CD4-positive, alpha-beta T cell treated with Interleukin-4 for 4 hours (primary cell): ENCODE data around the gene E2F2.
A peak's percentile ranks its signal among the peaks of the same experiment; 100 is the strongest.
"Not testable (repeated sequence)": the region's sequence is repeated elsewhere in the genome, so short reads cannot be mapped to it uniquely, and the experiment has no call there.

Experiments used
- DNase-seq: peaks from one replicate; pipeline ENCODE4 v3.0.0-alpha.2; 2020

Gene E2F2

GRCh38 chr1:23522244-23522982 lies 8.6 kb downstream of the E2F2 start:
- DNase-seq, result no peak

GRCh38 chr1:23521588-23521987 lies 9.4 kb downstream of the E2F2 start:
- DNase-seq, result no peak

- DNase-seq, result no peak
These were observed 13.5 kb downstream of the E2F2 start for GRCh38 chr1:23517581-23517980.

GRCh38 chr1:23515905-23516304 lies 15.1 kb downstream of the E2F2 start:
- no peak for DNase-seq

GRCh38 chr1:23514111-23514679 lies 16.8 kb downstream of the E2F2 start:
- DNase-seq, result no peak

GRCh38 chr1:23509896-23510295 lies 21.1 kb downstream of the E2F2 start:
- no peak for DNase-seq

GRCh38 chr1:23506376-23507107 lies 24.5 kb downstream of the E2F2 start:
- no peak for DNase-seq

- DNase-seq, result no peak
These were observed 25.2 kb downstream of the E2F2 start for GRCh38 chr1:23505851-23506250.

- not testable (repeated sequence) for DNase-seq
These were observed 26.9 kb downstream of the E2F2 start for GRCh38 chr1:23504156-23504555.

- DNase-seq, result no peak
These were observed 28.1 kb downstream of the E2F2 start for GRCh38 chr1:23502951-23503350.

- no peak for DNase-seq
These were observed 30.6 kb downstream of the E2F2 start for GRCh38 chr1:23500466-23500865.

GRCh38 chr1:23497777-23498439 lies 33.1 kb downstream of the E2F2 start:
- no peak for DNase-seq

GRCh38 chr1:23496490-23497181 lies 34.4 kb downstream of the E2F2 start:
- no peak for DNase-seq

GRCh38 chr1:23494836-23495235 lies 36.2 kb downstream of the E2F2 start:
- not testable (repeated sequence) for DNase-seq

- not testable (repeated sequence) for DNase-seq
These were observed 38.3 kb downstream of the E2F2 start for GRCh38 chr1:23492776-23493175.

GRCh38 chr1:23492132-23492720 lies 38.8 kb downstream of the E2F2 start:
- DNase-seq, result no peak

- no peak for DNase-seq
These were observed 41.2 kb downstream of the E2F2 start for GRCh38 chr1:23489842-23490241.

- DNase-seq, result no peak
These were observed 46.1 kb downstream of the E2F2 start for GRCh38 chr1:23485002-23485332.

GRCh38 chr1:23484253-23485001 lies 46.6 kb downstream of the E2F2 start:
- DNase-seq, result peak; percentile 89

GRCh38 chr1:23483321-23484252 lies 47.4 kb downstream of the E2F2 start, which contains the start of gene ASAP3:
ASAP3 (minus strand) TSS chr1:23484179; CDS start chr1:23484133, 46 bp downstream.
- no peak for DNase-seq

- no peak for DNase-seq
These were observed 49.1 kb downstream of the E2F2 start for GRCh38 chr1:23481904-23482303.
